OCI-LY1 (cell line): ENCODE results near the gene NAV2.
A peak's percentile ranks its signal among the peaks of the same experiment; 100 is the strongest.

Experiments used
- H2AFZ ChIP-seq: fragments of 200-600 bp; sonication (generic), shearing (Covaris generic); 2 replicates; pipeline ENCODE4 v1.6.0; 2014; ENCODE audit warnings: antibody characterized with exemption, mild to moderate bottlenecking, low read length
- H3F3A ChIP-seq: fragments of 200-600 bp; sonication (generic), shearing (Covaris generic); 2 replicates; pipeline ENCODE4 v1.6.0; 2014; ENCODE audit warnings: mild to moderate bottlenecking, antibody characterized with exemption, low read length, moderate library complexity; ENCODE audit not compliant: insufficient read depth
- H3K27ac ChIP-seq: fragments of 200-600 bp; sonication (generic); 2 replicates; pipeline ENCODE4 v1.5.1; 2014; ENCODE audit warnings: low read length, mixed run types, mild to moderate bottlenecking, low read depth; ENCODE audit not compliant: poor library complexity, severe bottlenecking
- H3K27me3 ChIP-seq: fragments of 200-600 bp; sonication (generic); 2 replicates; pipeline ENCODE4 v1.6.0; 2014; ENCODE audit warnings: antibody characterized with exemption, mild to moderate bottlenecking, low read length, moderate library complexity; ENCODE audit not compliant: insufficient read depth
- H3K36me3 ChIP-seq: fragments of 200-600 bp; sonication (generic); 2 replicates; pipeline ENCODE4 v1.6.1; 2014; ENCODE audit warnings: mild to moderate bottlenecking, antibody characterized with exemption, low read length, moderate library complexity, mixed read lengths; ENCODE audit not compliant: insufficient read depth
- H3K4me1 ChIP-seq: fragments of 200-600 bp; sonication (generic); 2 replicates; pipeline ENCODE4 v1.5.1; 2014; ENCODE audit warnings: mild to moderate bottlenecking, low read length, moderate library complexity; ENCODE audit not compliant: insufficient read depth, severe bottlenecking
- H3K4me2 ChIP-seq: fragments of 200-600 bp; sonication (generic), shearing (Covaris generic); 2 replicates; pipeline ENCODE4 v1.6.1; 2014; ENCODE audit warnings: low read length
- H3K4me3 ChIP-seq: fragments of 200-600 bp; sonication (generic); 2 replicates; pipeline ENCODE4 v1.5.1; 2014; ENCODE audit warnings: low read length, low read depth, mild to moderate bottlenecking, mixed read lengths; ENCODE audit not compliant: poor library complexity, severe bottlenecking
- H3K79me2 ChIP-seq: fragments of 200-600 bp; shearing (Covaris generic); 2 replicates; pipeline ENCODE4 v1.6.1; 2016; ENCODE audit warnings: mixed run types, low read length, mixed read lengths; ENCODE audit not compliant: insufficient read depth
- H3K9ac ChIP-seq: fragments of 200-600 bp; sonication (generic), shearing (Covaris generic); 2 replicates; pipeline ENCODE4 v1.6.1; 2014; ENCODE audit warnings: mild to moderate bottlenecking, low read length, mixed read lengths
- H3K9me2 ChIP-seq: fragments of 200-600 bp; sonication (generic), shearing (Covaris generic); 2 replicates; pipeline ENCODE4 v1.6.1; 2014; ENCODE audit warnings: low read depth, mild to moderate bottlenecking, low read length, mixed read lengths
- H3K9me3 ChIP-seq: fragments of 200-600 bp; shearing (Covaris generic); 2 replicates; pipeline ENCODE4 v1.6.1; 2014; ENCODE audit warnings: low read length, mixed read lengths
- H4K20me1 ChIP-seq: fragments of 200-600 bp; sonication (generic), shearing (Covaris generic); 2 replicates; pipeline ENCODE4 v1.6.0; 2016; ENCODE audit warnings: mild to moderate bottlenecking, low read length; ENCODE audit not compliant: insufficient read depth
- CTCF ChIP-seq: fragments of 200-600 bp; sonication (generic), shearing (Covaris generic); IDR thresholded peaks from 2 replicates; pipeline ENCODE4 v1.5.1; 2017; ENCODE audit warnings: mild to moderate bottlenecking, antibody characterized with exemption, low read length, moderate library complexity, mixed read lengths
- EZH2 ChIP-seq: fragments of 200-600 bp; sonication (generic), shearing (Covaris generic); IDR thresholded peaks from 2 replicates; pipeline ENCODE4 v1.8.0; 2017; ENCODE audit warnings: borderline replicate concordance, mixed run types, mild to moderate bottlenecking, antibody characterized with exemption, low read length, moderate library complexity, mixed read lengths

Gene NAV2

GRCh38 chr11:19939415-19939929 is 226.8 kb downstream of the NAV2 start:
- Histone ChIP-seq H3K4me2 (no peak overlapping the region; the same call in 1 of the 2 replicates), H3K4me1 (peaks cover 23% of the 10 kb centered on the region), H3K9me3 (no peaks in the 10 kb centered on the region), H3K27ac (peak overlapping the region; percentile 62), H3K36me3 (no peaks in the 10 kb centered on the region), H3K9me2 (no peaks in the 10 kb centered on the region), H2AFZ (no peak overlapping the region), H3F3A (no peaks in the 10 kb centered on the region), H4K20me1 (no peaks in the 10 kb centered on the region), H3K9ac (no peak overlapping the region), H3K79me2 (no peaks in the 10 kb centered on the region), H3K27me3 (no peaks in the 10 kb centered on the region), H3K4me3 (peak overlapping the region; percentile 33)
- TF ChIP-seq EZH2 (no peak), CTCF (no peak)

- H3K36me3 ChIP-seq, result no peaks in the 10 kb centered on the region
- H4K20me1 ChIP-seq, result no peaks in the 10 kb centered on the region
Observed at GRCh38 chr11:19940831-19941230, 228.2 kb downstream of the NAV2 start.

GRCh38 chr11:19946681-19947080 is 234.0 kb downstream of the NAV2 start:
- H3F3A ChIP-seq, result no peaks in the 10 kb centered on the region
- H3K9me2 ChIP-seq, result no peaks in the 10 kb centered on the region
- no peak overlapping the region for H3K9ac ChIP-seq
- TF ChIP-seq EZH2, result no peak
- no peak overlapping the region for H3K4me2 ChIP-seq
- H2AFZ ChIP-seq, result no peak overlapping the region
- H3K79me2 ChIP-seq, result no peaks in the 10 kb centered on the region
- H3K9me3 ChIP-seq, result no peaks in the 10 kb centered on the region
- no peak overlapping the region for H3K27ac ChIP-seq
- H3K4me1 ChIP-seq, result peaks cover 1% of the 10 kb centered on the region
- no peaks in the 10 kb centered on the region for H3K36me3 ChIP-seq
- no peaks in the 10 kb centered on the region for H4K20me1 ChIP-seq
- H3K4me3 ChIP-seq, result no peak overlapping the region
- no peaks in the 10 kb centered on the region for H3K27me3 ChIP-seq

More at GRCh38 chr11:19940831-19941230, 228.2 kb downstream of the NAV2 start:
- Histone ChIP-seq H3K27ac (no peak overlapping the region), H3K79me2 (no peaks in the 10 kb centered on the region), H3K4me2 (no peak overlapping the region), H3K27me3 (no peaks in the 10 kb centered on the region), H2AFZ (no peak overlapping the region), H3K4me3 (peak overlapping the region; percentile 14), H3K4me1 (peaks cover 23% of the 10 kb centered on the region), H3K9me3 (no peaks in the 10 kb centered on the region), H3K9ac (no peak overlapping the region), H3F3A (no peaks in the 10 kb centered on the region), H3K9me2 (no peaks in the 10 kb centered on the region)
- no peak for TF ChIP-seq EZH2
- no peak for TF ChIP-seq CTCF

GRCh38 chr11:19947537-19948114 is 235.0 kb downstream of the NAV2 start:
- Histone ChIP-seq H3F3A (no peaks in the 10 kb centered on the region), H3K36me3 (no peaks in the 10 kb centered on the region), H3K27ac (no peak overlapping the region)

More at GRCh38 chr11:19947537-19948114, 235.0 kb downstream of the NAV2 start:
- Histone ChIP-seq H3K9me3 (no peaks in the 10 kb centered on the region), H3K4me1 (peaks cover 4% of the 10 kb centered on the region), H3K9me2 (no peaks in the 10 kb centered on the region), H3K79me2 (no peaks in the 10 kb centered on the region), H4K20me1 (no peaks in the 10 kb centered on the region), H3K4me2 (no peak overlapping the region), H3K27me3 (no peaks in the 10 kb centered on the region), H3K9ac (no peak overlapping the region), H2AFZ (no peak overlapping the region), H3K4me3 (no peak overlapping the region)
- no peak for TF ChIP-seq EZH2
- TF ChIP-seq CTCF, result no peak
